ENCODE data around the gene COG2.

GRCh38 chr1:230643908-230644307 is 1.6 kb downstream of the COG2 start:
- TF ChIP-seq, protein P1, sequence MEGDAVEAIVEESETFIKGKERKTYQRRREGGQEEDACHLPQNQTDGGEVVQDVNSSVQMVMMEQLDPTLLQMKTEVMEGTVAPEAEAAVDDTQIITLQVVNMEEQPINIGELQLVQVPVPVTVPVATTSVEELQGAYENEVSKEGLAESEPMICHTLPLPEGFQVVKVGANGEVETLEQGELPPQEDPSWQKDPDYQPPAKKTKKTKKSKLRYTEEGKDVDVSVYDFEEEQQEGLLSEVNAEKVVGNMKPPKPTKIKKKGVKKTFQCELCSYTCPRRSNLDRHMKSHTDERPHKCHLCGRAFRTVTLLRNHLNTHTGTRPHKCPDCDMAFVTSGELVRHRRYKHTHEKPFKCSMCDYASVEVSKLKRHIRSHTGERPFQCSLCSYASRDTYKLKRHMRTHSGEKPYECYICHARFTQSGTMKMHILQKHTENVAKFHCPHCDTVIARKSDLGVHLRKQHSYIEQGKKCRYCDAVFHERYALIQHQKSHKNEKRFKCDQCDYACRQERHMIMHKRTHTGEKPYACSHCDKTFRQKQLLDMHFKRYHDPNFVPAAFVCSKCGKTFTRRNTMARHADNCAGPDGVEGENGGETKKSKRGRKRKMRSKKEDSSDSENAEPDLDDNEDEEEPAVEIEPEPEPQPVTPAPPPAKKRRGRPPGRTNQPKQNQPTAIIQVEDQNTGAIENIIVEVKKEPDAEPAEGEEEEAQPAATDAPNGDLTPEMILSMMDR (CRISPR knock-in tag; IDR thresholded peaks at IDR 0.05), result no peak
- no peak for TF ChIP-seq CBX1 (IDR thresholded peaks at IDR 0.05; ENCODE audit: low read depth)
